HepG2 (cell line): Measurements from ENCODE around the gene OBSL1. TPM values are rescaled to one million over a fixed set of nuclear protein-coding genes. Genes with fewer than 3 reads are reported as not detected.

Experiments used
- AGO2 ChIP-seq: fragments of 200-400 bp; formaldehyde crosslinking; optimal IDR thresholded peaks from 2 replicates; pipeline ENCODE3; 2017; ENCODE audit warnings: mild to moderate bottlenecking, low read depth, low read length, moderate library complexity
- DDIT3 ChIP-seq: sonication (generic); formaldehyde crosslinking; IDR thresholded peaks from 2 replicates; pipeline ENCODE4 v1.4.0; 2020; ENCODE audit warnings: mild to moderate bottlenecking, missing genetic modification reagents
- GPN1 ChIP-seq: sonication (generic); formaldehyde crosslinking; IDR thresholded peaks from 2 replicates; pipeline ENCODE4 v1.5.1; 2020; ENCODE audit warnings: missing genetic modification reagents, borderline replicate concordance
- HINFP ChIP-seq: sonication (generic); formaldehyde crosslinking; IDR thresholded peaks from 2 replicates; pipeline ENCODE4 v1.4.0; 2020; ENCODE audit warnings: low read depth, mild to moderate bottlenecking, missing genetic modification reagents
- MAFG ChIP-seq: sonication (generic); formaldehyde crosslinking; IDR thresholded peaks from 2 replicates; pipeline ENCODE4 v1.5.1; 2020; ENCODE audit warnings: mild to moderate bottlenecking, missing genetic modification reagents
- NONO ChIP-seq, 2 experiments: fragments of 450-650 bp in 1 of 2; sonication (generic) in 1 of 2; formaldehyde crosslinking in 1 of 2; IDR thresholded peaks in 1 of 2; conservative IDR thresholded peaks in 1 of 2; 2 replicates each; pipeline versions ENCODE4 v1.6.1 to v1.8.0; 2017 to 2022; ENCODE audit warnings: mild to moderate bottlenecking in 1 of 2, missing genetic modification reagents in 1 of 2, moderate library complexity in 1 of 2
- POLR2A ChIP-seq, 2 experiments: IDR thresholded peaks; 2 replicates each; pipeline ENCODE4 v1.6.1; 2011; ENCODE audit warnings: low read depth in 2 of 2, low read length in 2 of 2, mild to moderate bottlenecking in 1 of 2, moderate library complexity in 1 of 2; ENCODE audit not compliant: insufficient read depth in 1 of 2
- RXRB ChIP-seq: IDR thresholded peaks from 2 replicates; pipeline ENCODE4 v1.6.1; 2016; ENCODE audit warnings: borderline replicate concordance, missing genetic modification reagents, missing compliant biosample characterization
- SRY ChIP-seq: sonication (generic); formaldehyde crosslinking; IDR thresholded peaks from 2 replicates; pipeline ENCODE4 v1.8.0; 2022; ENCODE audit warnings: mild to moderate bottlenecking, missing genetic modification reagents
- ZC3H13 ChIP-seq: sonication (generic); formaldehyde crosslinking; IDR thresholded peaks from 2 replicates; pipeline ENCODE4 v1.8.1; 2023; ENCODE audit warnings: mild to moderate bottlenecking, missing genetic modification reagents, moderate library complexity
- ZFX ChIP-seq: sonication (generic); formaldehyde crosslinking; IDR thresholded peaks from 2 replicates; pipeline ENCODE4 v1.4.0; 2020; ENCODE audit warnings: mild to moderate bottlenecking, low read depth, missing genetic modification reagents, moderate library complexity
- ZNF326 ChIP-seq: sonication (generic); formaldehyde crosslinking; IDR thresholded peaks from 2 replicates; pipeline ENCODE4 v1.4.0; 2020; ENCODE audit warnings: missing genetic modification reagents, borderline replicate concordance
- ZNF446 ChIP-seq: sonication (generic); formaldehyde crosslinking; IDR thresholded peaks from 2 replicates; pipeline ENCODE4 v1.5.0; 2020; ENCODE audit warnings: mild to moderate bottlenecking, missing genetic modification reagents
- ZNF615 ChIP-seq: sonication (generic); formaldehyde crosslinking; IDR thresholded peaks from 2 replicates; pipeline ENCODE4 v1.5.0; 2020; ENCODE audit warnings: mild to moderate bottlenecking, missing genetic modification reagents, borderline replicate concordance
- ZNF772 ChIP-seq: sonication (generic); formaldehyde crosslinking; IDR thresholded peaks from 2 replicates; pipeline ENCODE4 v1.5.0; 2020; ENCODE audit warnings: mild to moderate bottlenecking, missing genetic modification reagents
- ZNF788 ChIP-seq: sonication (generic); formaldehyde crosslinking; IDR thresholded peaks from 2 replicates; pipeline ENCODE4 v1.5.0; 2020; ENCODE audit warnings: mild to moderate bottlenecking, missing genetic modification reagents, borderline replicate concordance
- polyA plus RNA-seq, 8 experiments: library from polyadenylated mRNA; depleted of rRNA in 3 of 8; stranded (reverse) in 7 of 8; unstranded in 1 of 8; fragments of >200 nt; fragmentation: Illumina TruSeq in 4 of 8; extraction: Trizol in 4 of 8; gene quantifications; 2 replicates each; pipeline versions ENCODE4 v1.2.1 to v1.2.3, GENCODE V29; 2011 to 2016; ENCODE audit warnings: low read depth in 4 of 8, missing spikeins in 1 of 8, mixed read lengths in 1 of 8; ENCODE audit not compliant: insufficient read depth in 1 of 8
- total RNA-seq, 5 experiments: library from RNA; depleted of rRNA; stranded (reverse); fragments of >200 nt; fragmentation: Illumina TruSeq; extraction: Trizol; gene quantifications; 2 replicates each; pipeline ENCODE4 v1.2.3, GENCODE V29; 2016; ENCODE audit warnings: low read depth in 1 of 5
- TF ChIP-seq, protein P1 (sequence below): sonication (generic); formaldehyde crosslinking; IDR thresholded peaks from 2 replicates; pipeline ENCODE4 v1.5.0; 2020; ENCODE audit warnings: missing genetic modification reagents

The OBSL1 gene
- total and polyA plus RNA-seq, 2 of the 13 experiments (the other 11 are each of a cell fraction or from before 2014, with no cell fraction given) = 86.7 to 218 TPM

- peak; percentile 45; the same call in 1 of the 2 replicates for TF ChIP-seq ZNF788 (CRISPR knock-in tag)
- TF ChIP-seq RXRB (CRISPR knock-in tag) = no peak
- TF ChIP-seq, protein P1, sequence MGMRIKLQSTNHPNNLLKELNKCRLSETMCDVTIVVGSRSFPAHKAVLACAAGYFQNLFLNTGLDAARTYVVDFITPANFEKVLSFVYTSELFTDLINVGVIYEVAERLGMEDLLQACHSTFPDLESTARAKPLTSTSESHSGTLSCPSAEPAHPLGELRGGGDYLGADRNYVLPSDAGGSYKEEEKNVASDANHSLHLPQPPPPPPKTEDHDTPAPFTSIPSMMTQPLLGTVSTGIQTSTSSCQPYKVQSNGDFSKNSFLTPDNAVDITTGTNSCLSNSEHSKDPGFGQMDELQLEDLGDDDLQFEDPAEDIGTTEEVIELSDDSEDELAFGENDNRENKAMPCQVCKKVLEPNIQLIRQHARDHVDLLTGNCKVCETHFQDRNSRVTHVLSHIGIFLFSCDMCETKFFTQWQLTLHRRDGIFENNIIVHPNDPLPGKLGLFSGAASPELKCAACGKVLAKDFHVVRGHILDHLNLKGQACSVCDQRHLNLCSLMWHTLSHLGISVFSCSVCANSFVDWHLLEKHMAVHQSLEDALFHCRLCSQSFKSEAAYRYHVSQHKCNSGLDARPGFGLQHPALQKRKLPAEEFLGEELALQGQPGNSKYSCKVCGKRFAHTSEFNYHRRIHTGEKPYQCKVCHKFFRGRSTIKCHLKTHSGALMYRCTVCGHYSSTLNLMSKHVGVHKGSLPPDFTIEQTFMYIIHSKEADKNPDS = no peak
- TF ChIP-seq POLR2A (IDR thresholded peaks at IDR 0.05; ENCODE audit: insufficient read depth in 1 of 2, low read depth in 2 of 2, low read length in 2 of 2) = no peak
- TF ChIP-seq HINFP (CRISPR knock-in tag) = no peak
- no peak for TF ChIP-seq SRY (CRISPR knock-in tag)
- TF ChIP-seq ZNF446 (CRISPR knock-in tag) = no peak
- TF ChIP-seq DDIT3 (CRISPR knock-in tag) = no peak
- TF ChIP-seq GPN1 (CRISPR knock-in tag) = 0 out of 2 replicates have a peak, but pooled peaks have one; percentile 59
- no peak for TF ChIP-seq MAFG
- peak; percentile 99 for TF ChIP-seq ZC3H13 (CRISPR knock-in tag)
- no peak for TF ChIP-seq ZNF615 (CRISPR knock-in tag)
- TF ChIP-seq ZNF326 = peak; percentile 78; the same call in 1 of the 2 replicates
- TF ChIP-seq AGO2 = peak; percentile 99
- no peak for TF ChIP-seq NONO (IDR thresholded peaks at IDR 0.05)
- TF ChIP-seq NONO (CRISPR knock-in tag; conservative IDR thresholded peaks at IDR 0.05) = peak; percentile 84
- TF ChIP-seq ZFX (CRISPR knock-in tag) = peak; percentile 55; the same call in 1 of the 2 replicates
- TF ChIP-seq ZNF772 (CRISPR knock-in tag) = peak; percentile 37; the same call in 1 of the 2 replicates
These were observed 3.5 kb downstream of the OBSL1 start (continued) for GRCh38 chr2:219567791-219568361.
